Liver (tissue), 3 donors: ENCODE results near the gene TCEAL3.

Experiments
- ATF3 ChIP-seq: IDR thresholded peaks from 2 replicates; pipeline ENCODE4 v1.6.1; 2016; ENCODE audit warnings: antibody characterized with exemption
- CTCF ChIP-seq: fragments of 150-350 bp; IDR thresholded peaks from 2 replicates; pipeline ENCODE4 v1.5.1; 2017; ENCODE audit warnings: improper control_type of control experiment, low read depth, low read length; ENCODE audit not compliant: missing input control
- RAD21 ChIP-seq, 2 donors: IDR thresholded peaks; 2 replicates each; pipeline ENCODE4 v1.6.1; 2016; ENCODE audit warnings: antibody characterized with exemption in 2 of 2, mild to moderate bottlenecking in 2 of 2
- RXRA ChIP-seq, 2 donors: IDR thresholded peaks; 2 replicates each; pipeline ENCODE4 v1.6.1; 2017 to 2018; ENCODE audit warnings: antibody characterized with exemption in 2 of 2, mild to moderate bottlenecking in 1 of 2
- SP1 ChIP-seq: IDR thresholded peaks from 2 replicates; pipeline ENCODE4 v1.6.1; 2018; ENCODE audit warnings: antibody characterized with exemption, mild to moderate bottlenecking
- TAF1 ChIP-seq: conservative IDR thresholded peaks from 2 replicates; pipeline ENCODE4 v1.6.1; 2016; ENCODE audit warnings: antibody characterized with exemption, mild to moderate bottlenecking
- YY1 ChIP-seq: IDR thresholded peaks from 2 replicates; pipeline ENCODE4 v1.6.1; 2016; ENCODE audit warnings: antibody characterized with exemption, mild to moderate bottlenecking
- ZBTB33 ChIP-seq: IDR thresholded peaks from 2 replicates; pipeline ENCODE4 v1.6.1; 2016; ENCODE audit warnings: antibody characterized with exemption
- TF ChIP-seq, protein P1 (sequence below): IDR thresholded peaks from 2 replicates; pipeline ENCODE4 v1.6.1; 2016; ENCODE audit warnings: antibody characterized with exemption
- TF ChIP-seq, protein P2 (sequence below): IDR thresholded peaks from 2 replicates; pipeline ENCODE4 v1.6.1; 2016; ENCODE audit warnings: antibody characterized with exemption, mild to moderate bottlenecking
- donor health status: healthy.
- donor health status: healthy.

GRCh38 chrX:103565197-103565596 is 42.6 kb upstream of the TCEAL3 start:
- TF ChIP-seq CTCF (no peak), TAF1 (no peak), RXRA (IDR thresholded peaks at IDR 0.05) (no peak), RAD21 (IDR thresholded peaks at IDR 0.05) (no peak), SP1 (no peak), ZBTB33 (no peak), YY1 (no peak), ATF3 (no peak)
- TF ChIP-seq, protein P1, sequence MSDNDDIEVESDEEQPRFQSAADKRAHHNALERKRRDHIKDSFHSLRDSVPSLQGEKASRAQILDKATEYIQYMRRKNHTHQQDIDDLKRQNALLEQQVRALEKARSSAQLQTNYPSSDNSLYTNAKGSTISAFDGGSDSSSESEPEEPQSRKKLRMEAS: no peak
- TF ChIP-seq, protein P2, sequence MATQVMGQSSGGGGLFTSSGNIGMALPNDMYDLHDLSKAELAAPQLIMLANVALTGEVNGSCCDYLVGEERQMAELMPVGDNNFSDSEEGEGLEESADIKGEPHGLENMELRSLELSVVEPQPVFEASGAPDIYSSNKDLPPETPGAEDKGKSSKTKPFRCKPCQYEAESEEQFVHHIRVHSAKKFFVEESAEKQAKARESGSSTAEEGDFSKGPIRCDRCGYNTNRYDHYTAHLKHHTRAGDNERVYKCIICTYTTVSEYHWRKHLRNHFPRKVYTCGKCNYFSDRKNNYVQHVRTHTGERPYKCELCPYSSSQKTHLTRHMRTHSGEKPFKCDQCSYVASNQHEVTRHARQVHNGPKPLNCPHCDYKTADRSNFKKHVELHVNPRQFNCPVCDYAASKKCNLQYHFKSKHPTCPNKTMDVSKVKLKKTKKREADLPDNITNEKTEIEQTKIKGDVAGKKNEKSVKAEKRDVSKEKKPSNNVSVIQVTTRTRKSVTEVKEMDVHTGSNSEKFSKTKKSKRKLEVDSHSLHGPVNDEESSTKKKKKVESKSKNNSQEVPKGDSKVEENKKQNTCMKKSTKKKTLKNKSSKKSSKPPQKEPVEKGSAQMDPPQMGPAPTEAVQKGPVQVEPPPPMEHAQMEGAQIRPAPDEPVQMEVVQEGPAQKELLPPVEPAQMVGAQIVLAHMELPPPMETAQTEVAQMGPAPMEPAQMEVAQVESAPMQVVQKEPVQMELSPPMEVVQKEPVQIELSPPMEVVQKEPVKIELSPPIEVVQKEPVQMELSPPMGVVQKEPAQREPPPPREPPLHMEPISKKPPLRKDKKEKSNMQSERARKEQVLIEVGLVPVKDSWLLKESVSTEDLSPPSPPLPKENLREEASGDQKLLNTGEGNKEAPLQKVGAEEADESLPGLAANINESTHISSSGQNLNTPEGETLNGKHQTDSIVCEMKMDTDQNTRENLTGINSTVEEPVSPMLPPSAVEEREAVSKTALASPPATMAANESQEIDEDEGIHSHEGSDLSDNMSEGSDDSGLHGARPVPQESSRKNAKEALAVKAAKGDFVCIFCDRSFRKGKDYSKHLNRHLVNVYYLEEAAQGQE: no peak
